GM19452 (cell line): ENCODE data around the gene AMIGO1.
A peak's percentile ranks its signal among the peaks of the same experiment; 100 is the strongest.

Source experiments
- ATAC-seq: cut with Tn5 transposase; IDR thresholded peaks from one replicate; pipeline ENCODE4 v1.9.1; 2021; ENCODE audit not compliant: unreplicated experiment

Gene AMIGO1

DNA sequence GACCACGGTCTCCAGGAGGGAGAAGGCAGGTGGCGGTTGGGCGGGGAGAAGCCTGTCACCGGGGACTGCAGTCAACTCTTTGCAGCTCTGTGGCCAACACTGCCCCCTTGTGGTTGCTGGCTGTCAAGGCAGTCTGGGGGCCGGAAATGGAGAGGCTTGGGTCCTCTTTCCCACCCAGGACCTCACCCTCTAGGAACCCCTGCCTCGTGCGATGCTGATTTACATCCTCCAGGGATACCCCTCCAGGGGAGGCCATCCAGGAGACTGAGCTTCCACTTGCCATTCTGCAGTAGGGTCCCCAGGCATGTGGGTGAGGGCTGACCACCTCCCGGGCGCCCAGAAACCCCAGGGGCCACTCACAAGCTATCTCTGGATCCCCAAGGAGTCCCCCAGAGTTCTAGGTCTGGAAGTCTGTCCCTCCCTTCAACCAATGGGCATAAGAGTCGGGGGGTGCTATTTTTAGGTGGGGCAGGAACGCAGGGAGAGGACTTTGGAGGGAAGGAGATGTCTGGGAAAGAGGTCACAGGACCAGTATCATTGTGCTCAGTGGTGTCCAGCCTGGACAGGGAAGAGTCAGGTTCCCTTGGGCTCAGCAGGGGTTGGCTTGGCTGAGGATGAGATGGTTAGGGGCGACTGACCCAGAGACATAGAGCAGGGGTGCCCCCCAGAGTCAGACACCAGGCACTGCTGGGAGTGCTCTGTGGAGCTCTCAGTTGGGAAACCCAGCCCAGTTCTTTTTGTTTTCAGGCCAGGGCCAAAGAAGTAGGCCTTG is 23.0 kb upstream of the AMIGO1 start:
- no peak for ATAC-seq

DNA sequence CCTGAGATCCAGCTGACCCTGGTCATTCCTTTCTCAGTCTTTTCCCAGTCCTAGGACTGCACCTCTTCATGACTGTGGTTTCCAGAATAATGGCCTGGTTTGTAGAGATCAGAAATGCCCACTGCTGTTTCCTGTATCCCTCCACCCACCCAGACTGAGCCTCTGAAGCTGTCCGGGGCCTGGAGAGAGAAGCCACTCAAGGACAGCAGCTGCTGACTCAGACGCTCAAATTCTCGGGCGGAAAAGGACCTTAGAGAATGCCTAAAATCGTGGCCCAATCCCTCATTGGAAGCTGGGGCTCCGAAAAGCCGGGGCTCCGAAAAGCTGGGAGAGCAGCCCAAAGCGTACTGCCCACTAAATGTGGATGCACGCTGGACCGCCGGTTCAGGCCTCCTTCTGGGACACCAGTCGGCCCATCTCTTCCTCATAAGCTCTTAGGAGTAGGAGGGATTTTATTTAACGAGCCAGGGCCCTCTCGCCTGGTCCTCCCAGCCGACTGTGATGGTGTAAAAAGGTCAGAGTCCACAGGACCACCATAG is 22.4 kb upstream of the AMIGO1 start:
- ATAC-seq: no peak

DNA sequence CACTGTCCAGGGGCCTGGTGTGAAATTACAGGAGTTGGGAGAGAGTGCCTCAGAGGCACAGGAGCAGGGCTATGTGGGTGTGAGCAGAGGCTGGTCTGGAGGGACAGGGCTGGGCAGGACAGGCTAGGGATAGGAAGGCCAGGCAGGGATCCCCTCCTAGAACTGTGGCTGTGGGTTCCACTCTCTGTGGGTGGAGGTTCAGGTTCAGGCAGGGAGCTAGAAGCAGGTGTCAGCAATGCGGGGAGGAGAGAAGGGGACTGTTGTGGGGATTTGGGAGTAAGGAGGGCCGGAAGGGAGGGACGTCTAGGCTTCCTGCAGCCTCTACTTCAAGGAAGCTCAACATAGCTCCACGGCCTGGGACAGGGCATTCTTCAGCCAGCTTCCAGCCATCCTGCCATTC is 21.9 kb upstream of the AMIGO1 start:
- no peak for ATAC-seq

DNA sequence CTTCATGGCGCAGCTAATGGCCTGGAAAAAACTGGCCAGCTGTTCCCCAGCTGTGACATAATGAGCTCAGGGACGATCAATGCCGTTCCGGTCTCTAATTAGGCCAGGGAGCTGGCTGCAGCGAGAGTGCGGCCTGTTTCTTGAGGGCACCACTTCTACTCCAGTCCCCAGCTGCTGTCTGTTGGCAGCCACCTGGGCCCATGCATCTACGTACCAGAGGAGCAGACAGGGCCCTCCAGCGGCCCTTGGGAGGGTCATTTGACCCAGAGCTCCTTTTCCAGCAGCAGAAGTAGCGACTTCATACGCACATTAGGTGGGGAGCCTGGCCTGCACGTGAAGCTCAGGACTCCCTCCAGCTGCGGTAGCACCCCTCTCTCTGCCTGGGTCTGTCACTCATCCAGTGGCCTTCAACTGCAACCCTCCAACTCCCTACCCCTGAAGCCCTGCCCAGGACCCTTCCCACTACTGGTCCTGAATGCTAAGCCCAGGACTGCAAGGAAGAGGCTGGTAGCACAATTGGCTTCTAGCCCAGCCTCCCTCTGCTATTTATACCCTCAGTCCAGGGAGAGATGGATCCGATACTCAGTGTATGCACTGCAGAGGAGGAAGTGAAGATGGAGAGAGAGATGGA is 21.0 kb upstream of the AMIGO1 start:
- no peak for ATAC-seq

DNA sequence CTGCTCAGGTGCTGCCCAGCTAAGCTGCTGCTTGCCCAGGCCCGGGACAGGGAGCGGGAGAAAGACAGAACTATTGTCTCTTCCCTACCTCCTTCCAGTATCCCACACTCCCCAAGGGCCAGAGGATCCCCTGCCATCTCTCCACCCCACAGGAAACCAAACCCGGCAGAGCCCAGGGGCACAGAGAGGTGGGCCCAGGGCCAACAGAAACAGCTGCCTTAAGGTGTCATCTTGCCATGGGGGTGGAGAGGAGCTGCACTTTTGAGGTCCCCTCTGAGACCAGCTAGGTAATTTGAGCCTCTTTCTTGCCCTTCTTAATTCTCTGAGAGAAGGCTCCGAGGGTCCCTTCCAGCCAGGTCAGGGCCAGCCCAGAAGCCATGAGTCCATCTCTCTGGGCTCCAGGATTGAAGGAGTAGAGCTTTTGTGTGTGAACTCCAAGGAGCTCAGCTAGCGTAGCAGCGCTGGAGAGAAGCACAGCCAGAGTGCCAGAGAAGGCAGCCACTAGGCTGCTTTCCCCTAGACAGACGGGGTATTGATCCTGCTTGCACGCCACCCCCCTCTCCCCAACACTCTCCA is 20.4 kb upstream of the AMIGO1 start:
- ATAC-seq: no peak

DNA sequence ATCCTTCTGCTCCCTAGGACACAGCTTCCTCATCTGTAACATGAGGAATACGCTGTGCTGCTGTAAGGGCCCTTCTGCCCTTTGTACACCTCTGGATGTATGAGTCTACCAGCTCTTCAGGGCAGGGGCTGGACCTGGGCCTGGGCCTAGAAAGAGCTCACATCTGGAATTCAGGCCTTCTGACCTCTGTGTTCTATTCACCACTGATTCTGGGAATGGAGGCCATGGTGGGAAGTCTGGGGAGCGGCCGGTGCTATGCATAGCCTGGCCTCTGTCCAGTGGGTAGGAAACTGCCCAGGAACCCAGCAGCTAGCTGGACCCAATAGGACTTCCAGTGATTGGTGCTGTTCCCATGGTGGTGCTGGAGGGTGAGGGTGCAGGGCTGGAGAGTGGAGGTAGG is 19.2 kb upstream of the AMIGO1 start:
- ATAC-seq: no peak

DNA sequence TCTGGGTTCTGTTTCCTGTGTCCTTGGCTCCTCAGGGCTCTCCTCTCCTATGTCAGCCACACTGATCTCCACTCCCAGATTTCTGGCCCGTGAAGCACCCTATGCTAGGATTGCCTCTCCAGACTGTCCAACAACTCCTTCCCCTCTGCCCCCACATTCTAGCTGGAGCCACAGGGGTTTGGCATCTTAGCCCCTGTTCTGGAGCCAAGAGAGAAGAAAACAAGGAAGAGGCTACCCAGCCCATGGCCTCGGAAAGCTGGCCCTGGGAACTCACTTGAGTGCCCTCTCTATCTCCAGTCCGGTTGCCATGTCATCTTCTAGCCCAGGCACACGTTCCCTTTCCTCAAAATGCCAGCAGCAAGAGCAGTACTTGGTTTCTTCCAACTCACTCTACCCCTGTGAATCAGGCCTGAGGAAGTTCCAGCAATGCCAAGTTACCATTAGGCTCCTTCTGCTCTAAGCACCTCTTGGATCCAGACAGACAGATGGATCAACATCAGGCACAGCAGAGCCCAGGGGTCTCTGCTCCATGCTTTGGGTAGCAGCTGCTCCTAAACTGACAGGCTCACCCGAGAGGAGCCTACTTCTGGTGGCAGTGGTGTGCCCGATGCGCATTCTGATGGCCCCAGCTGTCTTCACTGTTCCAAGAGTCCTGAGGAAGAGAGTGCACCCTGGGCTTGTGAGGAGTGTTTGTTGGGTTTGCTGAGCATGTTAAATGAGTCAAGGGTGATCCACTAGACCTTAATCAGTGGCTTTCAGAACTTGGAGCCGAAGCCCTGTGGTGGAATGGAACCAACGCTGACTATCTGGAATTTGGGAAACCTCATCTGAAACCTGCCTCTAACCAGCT is 18.5 kb upstream of the AMIGO1 start:
- ATAC-seq: no peak

DNA sequence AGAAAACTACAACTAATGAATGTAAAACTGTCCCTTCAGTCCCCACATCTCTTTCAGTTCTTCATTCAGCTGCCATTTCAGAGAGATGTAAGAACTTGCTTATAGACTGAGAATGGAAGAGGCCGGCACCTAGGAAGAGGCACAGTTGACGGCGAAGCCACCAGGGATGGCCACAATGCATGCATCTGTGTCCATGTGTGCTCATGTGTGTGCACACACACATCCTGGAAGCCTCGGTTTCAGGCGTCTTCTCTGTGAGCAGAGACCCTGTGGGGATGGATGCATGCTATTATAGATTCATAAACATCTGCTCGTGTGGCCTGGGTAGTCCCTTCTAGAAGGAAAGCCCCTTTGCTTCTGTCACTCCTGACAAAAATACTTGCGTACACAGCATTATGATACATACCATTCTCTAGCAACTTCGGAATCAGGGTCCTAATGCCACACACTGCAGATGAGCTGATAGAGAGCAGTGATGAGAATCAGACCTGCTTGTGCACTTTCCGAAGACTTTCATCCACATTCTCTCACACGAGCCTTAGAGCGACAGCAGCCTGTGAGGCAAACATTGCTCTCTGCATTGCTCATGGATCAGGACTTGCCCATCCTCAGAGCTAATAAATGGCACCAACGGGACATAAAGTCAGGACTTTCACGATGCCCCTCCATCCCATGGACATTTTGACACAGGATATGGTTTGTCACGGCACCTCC is 17.7 kb upstream of the AMIGO1 start:
- ATAC-seq: peak; percentile 53

DNA sequence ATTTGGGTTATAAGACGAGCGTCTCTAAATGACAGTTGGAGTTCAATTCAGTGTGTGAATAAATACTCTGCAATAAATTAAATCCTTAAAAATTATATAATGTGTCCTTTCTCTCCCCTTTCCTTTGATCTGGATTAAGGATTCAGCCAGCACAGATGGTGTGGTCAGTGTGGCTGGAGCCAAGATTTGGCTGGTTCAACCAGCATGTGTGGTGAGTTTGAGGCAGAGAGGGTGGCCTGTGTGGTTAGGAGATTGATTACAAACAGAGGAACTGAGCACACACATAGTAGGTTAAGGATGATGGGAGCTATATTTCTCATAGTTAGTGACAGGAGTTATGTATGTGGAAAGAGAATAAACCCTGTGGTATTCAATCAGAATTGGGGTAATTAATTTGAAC is 14.2 kb upstream of the AMIGO1 start:
- no peak for ATAC-seq

DNA sequence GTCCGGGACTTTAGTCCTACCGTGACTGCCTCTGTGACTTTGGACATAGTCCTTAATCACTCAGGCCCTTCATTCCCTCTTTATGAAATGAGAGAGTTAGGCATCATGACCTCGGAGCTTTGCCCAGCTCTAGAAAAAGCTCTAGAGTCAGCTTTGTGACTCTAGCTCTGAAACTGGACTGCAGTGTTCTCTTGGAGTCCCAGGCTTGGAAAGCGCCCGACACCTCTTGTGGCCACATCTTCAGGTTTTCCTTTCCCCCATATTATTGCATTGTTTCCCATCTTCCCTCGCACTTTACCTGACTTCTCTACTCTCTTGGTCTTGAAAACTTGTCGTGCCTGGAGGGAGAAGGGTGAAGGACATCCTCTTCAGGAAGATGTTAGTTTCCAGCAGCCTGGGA is 12.5 kb upstream of the AMIGO1 start:
- no peak for ATAC-seq

DNA sequence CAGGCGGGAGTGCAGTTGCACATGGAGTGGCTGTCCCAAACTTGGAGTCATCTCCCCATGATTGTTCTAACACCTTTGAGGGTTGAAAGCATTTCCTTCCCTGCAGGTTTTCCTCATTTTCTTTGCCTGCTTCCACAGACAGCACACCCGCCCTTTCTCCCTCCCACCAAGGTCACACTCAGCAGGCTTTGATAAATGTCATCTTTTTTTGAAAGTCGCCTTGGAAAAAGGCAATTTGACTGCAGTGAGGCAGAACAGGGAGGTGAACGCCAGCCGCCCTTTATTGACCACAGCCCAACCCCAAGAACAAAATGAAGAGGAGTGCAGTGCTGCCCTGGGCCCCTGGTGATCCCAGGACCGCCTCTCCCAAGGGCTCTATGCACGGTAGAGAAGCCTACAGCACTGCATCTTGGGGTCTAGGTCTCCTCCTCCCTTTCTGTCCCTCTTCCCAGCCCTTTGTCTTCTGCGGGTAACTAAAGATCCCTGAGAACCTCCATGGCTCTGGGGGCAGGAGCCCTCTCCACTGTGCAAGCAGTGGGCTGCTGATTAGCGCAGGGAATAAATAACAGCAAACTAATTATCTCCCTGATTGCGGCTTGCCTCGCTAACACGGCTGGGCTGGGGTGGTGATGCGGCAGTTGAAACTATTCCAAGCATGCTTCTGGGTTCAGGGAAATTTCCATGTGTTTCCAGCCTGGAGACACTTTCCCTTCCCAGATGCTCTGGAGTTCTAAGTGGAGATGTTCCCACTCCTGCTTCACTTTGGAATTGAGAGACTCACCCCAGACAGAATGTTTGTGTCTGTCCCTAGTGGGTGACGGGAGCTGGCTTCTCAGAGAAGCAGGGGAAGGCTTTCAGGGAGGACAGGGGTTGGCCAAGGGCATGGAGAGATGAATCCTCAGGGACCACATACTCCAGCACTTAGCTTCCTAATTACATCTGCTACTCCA is 11.8 kb upstream of the AMIGO1 start:
- ATAC-seq: no peak

DNA sequence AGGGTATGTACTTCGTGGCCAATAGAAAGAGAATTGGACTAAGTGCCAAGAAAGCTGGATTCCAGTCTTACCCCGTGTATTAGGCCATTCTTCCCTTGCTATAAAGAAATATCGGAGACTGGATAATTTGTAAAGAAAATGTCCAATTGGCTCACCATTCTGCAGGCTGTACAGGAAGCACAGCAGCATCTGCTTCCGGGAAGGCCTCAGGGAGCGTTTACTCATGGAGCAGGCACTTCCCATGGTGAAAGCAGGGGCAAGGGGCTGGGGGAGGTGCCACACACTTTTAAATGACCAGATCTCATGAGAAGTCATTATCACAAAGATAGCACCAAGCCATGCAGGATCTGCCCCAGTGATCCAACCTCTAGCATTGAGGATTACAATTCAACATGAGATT is 7.8 kb upstream of the AMIGO1 start:
- no peak for ATAC-seq

DNA sequence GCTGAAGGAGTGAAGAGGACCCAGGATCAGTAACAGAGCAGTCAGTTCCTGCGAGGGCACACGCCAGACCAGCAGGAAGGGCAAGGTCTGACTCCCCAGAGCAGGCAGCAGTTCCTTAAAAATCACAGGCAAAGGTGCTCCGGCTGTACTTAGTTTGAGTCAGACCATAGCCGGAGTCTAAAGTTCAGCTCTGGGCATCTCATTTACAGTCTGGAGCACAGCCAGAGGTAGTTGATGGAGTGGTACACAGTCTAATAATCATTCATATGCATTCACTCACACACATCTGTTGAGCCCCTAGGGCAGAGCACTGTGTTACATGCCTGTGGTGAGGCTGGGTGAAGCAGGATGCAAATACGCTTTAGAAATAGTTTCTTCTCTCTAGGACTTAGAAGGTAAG is 7.3 kb upstream of the AMIGO1 start:
- ATAC-seq: no peak

DNA sequence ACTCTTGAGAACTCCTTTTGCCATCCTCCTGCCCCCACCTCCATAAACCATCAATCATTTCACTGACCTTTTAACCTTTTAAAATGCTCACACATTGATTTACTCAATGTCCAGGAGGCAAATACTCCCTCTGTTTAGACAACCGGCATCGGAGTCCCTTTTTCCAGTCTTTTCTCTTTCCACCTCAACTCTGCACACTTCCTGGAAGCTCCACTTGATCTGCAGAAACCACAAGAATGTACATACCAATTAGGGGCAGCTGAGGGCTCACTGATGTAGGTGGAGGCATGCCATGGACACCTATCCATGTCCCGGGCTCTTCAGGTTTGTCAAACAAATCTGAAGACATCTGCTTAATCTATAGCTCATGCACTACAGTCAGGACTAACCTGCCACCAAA is 5.3 kb upstream of the AMIGO1 start:
- no peak for ATAC-seq

DNA sequence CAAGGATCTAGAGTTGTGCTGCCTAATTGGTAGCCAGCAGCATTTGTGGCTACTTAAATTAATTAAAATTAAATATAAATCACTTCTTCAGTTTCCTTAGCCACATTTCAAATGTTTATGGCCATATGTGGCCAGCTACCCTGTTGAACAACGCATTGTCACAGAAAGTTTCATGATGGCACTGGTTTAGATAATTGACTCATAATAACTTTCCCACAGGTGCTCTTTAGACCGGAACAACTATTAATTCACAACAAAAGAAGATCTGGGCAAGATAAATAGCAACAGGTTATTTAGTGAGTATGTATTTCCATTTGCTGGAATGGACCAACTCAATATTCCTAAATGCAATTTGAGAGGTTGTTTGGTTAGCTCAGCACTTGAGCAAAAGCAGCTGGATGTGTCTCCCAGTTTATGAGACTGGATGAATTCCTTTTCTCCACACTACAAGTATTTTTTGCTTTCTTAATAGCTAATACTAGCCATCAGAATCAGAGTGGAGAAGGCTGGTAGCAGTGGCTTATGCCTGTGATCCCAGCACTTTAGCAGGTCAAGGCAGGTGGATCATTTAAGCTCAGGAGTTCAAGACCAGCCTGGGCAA is 3.7 kb upstream of the AMIGO1 start:
- no peak for ATAC-seq

DNA sequence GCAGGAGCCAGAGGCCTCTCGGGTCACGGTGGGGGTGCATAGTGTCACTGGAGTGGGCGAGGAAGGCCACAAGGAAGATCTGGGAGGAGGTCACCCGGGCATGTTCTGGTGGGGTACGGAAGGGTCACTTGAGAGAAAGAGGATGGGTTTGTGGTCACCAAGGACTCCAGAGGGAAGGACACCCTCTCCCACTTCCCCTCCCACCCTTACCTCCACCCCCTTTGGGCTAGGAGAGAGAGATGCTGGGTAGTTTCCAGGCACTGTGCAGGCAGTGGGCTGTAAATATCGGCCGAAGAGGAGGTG is 703 bp downstream of the AMIGO1 start:
- no peak for ATAC-seq

DNA sequence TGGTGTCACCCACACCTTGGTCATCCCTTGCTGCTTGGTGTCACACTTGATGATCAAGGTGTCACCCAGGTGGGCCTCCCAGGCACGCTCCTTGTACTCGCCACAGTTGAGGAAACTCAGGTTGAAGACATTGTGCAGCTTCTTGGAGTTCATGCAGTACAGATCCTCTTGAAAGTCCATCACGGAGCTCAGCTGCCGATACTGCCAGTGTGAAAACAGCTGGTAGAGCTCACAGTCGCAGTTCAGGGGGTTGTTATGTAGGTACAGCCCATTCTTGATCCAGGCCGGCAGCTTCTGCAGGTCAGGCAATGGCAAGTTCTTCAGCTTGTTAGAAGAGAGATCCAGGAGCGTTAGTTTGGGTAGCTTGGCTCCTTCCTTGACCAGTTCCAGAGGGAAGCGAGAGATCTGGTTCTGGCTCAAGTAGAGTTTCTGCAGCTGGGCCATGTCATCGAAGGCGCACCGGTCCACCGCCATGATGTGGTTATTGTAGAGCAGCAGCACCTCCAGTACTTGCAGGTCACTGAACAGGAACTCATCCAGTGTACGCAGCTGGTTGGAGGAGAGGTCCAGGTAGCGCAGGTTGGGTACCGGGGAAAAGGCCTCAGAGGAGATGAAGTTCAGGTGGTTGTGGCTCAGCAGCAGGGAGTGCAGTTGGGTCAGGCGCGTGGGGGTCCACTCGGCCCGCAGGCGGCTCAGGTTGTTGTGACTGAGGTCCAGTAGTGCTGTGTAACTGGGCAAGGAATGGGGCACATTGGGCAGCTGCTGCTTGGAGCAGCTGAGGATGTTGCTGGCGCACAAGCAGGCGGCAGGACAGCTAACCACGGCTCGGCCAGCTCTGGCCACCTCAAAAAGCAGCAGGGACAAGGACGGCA is 1.3 kb downstream of the AMIGO1 start:
- no peak for ATAC-seq

DNA sequence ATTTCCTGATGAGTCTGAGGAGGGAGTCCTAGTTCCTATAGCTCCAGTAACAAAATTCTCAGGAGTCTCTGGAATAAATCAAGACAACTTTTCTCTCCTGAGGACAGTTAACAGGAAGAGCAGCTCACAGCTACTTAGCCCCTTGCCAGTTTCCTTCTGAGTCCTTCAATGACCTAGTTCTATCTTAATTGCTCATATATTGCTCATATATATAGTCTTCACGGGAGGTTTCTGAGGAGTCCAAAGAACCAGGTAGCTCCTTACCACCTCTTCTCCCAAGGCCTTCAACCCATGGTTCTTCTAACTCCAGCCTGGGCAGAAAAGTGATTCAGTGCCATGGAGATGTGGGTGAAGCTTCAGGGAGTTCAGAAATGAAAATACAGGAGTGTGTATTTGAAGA is 4.6 kb downstream of the AMIGO1 start:
- no peak for ATAC-seq
